Mononuclear cell (primary cell): ENCODE results near the gene SWAP70. TPM values are rescaled to one million over a fixed set of nuclear protein-coding genes. Genes with fewer than 3 reads are reported as not detected.
"Not testable (repeated sequence)": the region's sequence is repeated elsewhere in the genome, so short reads cannot be mapped to it uniquely, and the experiment has no call there.

Source experiments
- H3K27me3 ChIP-seq: 2 replicates; pipeline ENCODE4 v1.6.0; 2011; ENCODE audit warnings: low read length, control low read depth; ENCODE audit not compliant: insufficient read depth
- H3K4me1 ChIP-seq: 2 replicates; pipeline ENCODE4 v1.5.1; 2011; ENCODE audit warnings: mild to moderate bottlenecking, low read length, control low read depth; ENCODE audit not compliant: insufficient read depth
- H3K4me3 ChIP-seq: 2 replicates; pipeline ENCODE4 v1.5.1; 2011; ENCODE audit warnings: mild to moderate bottlenecking, low read length, moderate library complexity
- H3K9me3 ChIP-seq: 2 replicates; pipeline ENCODE4 v1.5.1; 2011; ENCODE audit warnings: low read depth, mild to moderate bottlenecking, control low read depth, low read length
- total RNA-seq: library from RNA; depleted of rRNA; stranded (reverse); fragments of >200 nt; gene quantifications from one replicate; pipeline ENCODE4 v1.2.3, GENCODE V29; 2012

SWAP70 gene
- total RNA-seq, 1 donor, result 30.3 TPM

DNA sequence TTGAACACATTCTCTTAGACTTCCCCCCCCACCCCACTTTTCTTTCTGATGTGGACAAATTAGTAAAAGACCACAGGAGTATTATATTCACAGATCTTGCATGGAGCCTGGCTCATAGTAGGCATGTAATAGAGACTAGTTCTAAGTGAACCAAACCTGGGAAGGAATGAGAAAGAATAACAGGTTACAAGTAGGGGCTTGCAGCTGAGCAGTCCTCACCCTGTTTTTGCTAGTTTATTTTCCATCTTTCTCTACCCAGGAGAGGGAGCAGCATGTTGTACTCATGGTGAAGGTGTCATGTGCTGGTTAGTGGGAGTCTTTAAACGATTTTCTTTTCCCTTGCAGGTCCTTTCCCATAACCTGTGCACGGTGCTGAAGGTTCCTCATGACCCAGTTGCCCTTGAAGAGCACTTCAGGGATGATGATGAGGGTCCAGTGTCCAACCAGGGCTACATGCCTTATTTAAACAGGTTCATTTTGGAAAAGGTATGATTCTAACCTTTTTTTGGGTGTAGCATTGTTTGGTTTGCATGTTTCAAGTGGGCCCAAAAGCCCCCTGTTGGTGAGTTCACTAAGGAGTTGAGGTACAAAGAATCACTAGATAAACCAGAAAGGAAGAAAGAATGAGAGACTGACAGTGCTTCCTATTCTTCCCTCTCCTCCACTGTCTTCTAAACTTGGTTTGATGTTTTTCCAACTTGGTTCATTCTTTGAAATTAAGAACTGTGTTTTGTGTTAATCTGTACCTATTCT, 30.1 kb downstream of the SWAP70 start:
- no peaks in the 10 kb centered on the region for H3K9me3 ChIP-seq
- peaks cover 39% of the 10 kb centered on the region for H3K4me1 ChIP-seq
- H3K4me3 ChIP-seq, result no peak overlapping the region
- H3K27me3 ChIP-seq, result no peaks in the 10 kb centered on the region

DNA sequence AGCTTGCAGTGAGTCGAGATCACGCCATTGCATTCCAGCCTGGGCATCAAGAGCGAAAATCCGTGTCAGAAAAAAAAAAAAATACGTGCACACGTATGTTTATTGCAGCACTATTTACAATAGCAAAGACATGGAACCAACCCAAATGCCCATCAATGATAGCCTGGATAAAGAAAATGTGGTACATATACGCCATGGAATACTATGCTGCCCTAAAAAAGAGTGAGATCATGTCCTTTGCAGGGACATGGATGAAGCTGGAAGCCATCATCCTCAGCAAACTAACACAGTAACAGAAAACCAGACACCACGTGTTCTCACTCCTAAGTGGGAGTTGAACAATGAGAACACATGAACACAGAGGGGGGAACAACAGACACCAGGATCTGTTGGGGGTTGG, 31.4 kb downstream of the SWAP70 start:
- not testable (repeated sequence) for H3K27me3 ChIP-seq, H3K9me3 ChIP-seq, H3K4me3 ChIP-seq
- peaks cover 30% of the 10 kb centered on the region for H3K4me1 ChIP-seq

DNA sequence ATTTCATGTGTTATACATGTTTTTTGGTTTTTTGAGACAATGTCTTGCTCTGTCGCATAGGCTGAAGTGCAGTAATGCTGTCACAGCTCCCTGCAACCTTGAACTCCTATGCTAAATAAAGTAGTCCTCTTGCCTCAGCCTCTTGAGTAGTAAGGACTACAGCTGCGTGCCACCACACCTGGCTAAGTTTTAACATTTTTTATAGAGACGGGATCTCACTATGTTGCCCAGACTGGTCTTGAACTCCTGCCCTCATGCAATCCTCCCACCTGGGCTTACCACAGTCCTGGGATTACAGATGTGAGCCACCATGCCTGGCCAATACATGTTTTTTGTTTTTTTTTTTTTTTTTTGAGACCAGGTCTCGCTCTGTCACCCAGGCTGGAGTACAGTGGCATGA, 33.9 kb downstream of the SWAP70 start:
- H3K27me3 ChIP-seq, result no peaks in the 10 kb centered on the region
- no peaks in the 10 kb centered on the region for H3K9me3 ChIP-seq
- peaks cover 20% of the 10 kb centered on the region for H3K4me1 ChIP-seq
- no peak overlapping the region for H3K4me3 ChIP-seq

DNA sequence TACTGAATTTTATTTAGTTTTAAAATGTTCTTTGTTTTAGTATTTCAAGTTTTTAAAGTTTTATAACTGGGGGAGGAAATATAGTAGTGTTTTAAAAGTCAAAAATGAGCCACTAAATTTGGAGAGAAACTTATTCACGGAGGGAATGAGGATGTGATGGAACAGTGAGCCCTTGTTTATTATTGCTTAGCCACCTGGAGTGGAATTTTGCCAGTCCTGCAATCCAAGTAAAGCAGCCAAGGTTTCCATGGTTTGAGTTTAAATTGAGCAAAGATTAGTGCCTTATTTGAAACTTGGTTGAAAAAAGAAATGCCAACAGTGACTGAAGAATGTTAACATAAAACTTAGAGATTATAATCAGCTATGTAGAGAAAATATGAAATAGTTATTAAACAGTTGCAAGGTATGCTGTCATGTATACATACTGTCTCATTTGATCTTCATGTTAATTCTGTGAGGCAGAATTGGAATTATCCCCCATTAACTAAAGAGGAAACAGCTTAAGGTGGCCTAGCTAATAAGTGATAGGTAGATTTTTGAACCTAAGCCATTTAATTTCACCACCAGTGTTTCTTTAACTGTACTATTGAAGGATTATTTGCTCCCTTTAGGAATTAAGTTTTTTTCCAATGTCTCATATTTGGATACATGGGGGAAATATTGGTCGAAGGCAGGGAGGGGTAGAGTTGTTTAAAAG, 36.4 kb downstream of the SWAP70 start:
- H3K4me1 ChIP-seq, result peaks cover 21% of the 10 kb centered on the region
- no peaks in the 10 kb centered on the region for H3K27me3 ChIP-seq
- H3K4me3 ChIP-seq, result no peak overlapping the region
- no peaks in the 10 kb centered on the region for H3K9me3 ChIP-seq

DNA sequence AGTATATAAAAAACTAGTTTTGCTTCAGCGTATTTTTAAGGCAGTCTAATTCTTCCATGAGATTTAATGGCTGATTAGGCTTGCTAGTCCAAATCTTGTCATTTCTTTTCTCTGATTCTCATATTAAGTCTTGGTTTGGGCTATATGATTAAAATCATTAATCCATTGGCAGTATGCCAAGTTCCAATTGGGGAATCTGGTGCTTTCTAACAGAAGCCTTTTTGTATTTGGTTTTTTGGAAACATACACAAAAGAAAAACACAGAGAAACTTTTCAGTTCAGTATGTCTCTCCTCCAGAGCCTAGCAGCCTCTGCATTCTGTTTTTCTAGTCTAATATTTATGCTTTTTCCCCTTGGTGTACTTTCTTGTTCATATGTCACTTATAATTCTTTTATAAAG, 37.9 kb downstream of the SWAP70 start:
- H3K27me3 ChIP-seq, result no peaks in the 10 kb centered on the region
- peaks cover 21% of the 10 kb centered on the region for H3K4me1 ChIP-seq
- no peak overlapping the region for H3K4me3 ChIP-seq
- no peaks in the 10 kb centered on the region for H3K9me3 ChIP-seq

DNA sequence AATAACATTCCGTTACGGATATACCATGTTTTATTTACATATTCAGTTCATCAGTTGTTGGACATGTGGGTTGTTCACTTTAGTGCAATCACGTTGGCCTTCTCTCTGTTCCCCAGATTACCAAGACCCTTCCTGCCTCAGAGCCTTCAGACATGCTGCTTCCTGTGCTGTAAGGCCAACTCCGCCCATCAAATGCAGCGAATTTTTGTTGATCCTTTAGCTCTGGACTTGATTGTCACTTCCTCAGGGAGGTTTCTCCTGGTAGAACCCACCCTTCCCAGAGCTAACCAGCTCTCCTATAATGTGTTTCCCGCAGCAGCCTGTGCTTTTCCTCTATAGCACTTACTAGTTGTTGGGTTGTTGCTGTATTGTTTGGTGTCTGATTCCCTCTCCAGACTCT, 39.4 kb downstream of the SWAP70 start:
- Histone ChIP-seq H3K27me3 (no peaks in the 10 kb centered on the region), H3K4me1 (peaks cover 22% of the 10 kb centered on the region), H3K4me3 (no peak overlapping the region)

DNA sequence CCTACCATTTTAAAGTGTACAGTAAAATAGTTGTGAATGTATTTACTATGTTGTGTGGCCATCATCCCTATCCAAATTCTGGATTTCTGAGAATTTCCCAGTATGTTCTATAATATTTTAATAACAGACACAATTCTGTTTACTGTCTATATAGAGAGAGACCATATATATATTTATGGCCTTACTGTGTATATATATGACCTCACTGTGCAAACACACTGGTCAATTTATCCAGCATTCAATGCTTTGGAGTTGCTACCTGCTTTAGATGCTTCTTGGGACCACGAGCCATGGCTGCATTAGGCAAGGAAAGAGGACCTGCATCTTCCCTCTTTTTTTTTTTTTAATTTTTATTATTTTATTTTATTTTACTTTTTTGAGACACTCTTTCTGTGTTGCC, 40.2 kb downstream of the SWAP70 start:
- peaks cover 29% of the 10 kb centered on the region for H3K4me1 ChIP-seq
- no peaks in the 10 kb centered on the region for H3K9me3 ChIP-seq
- no peaks in the 10 kb centered on the region for H3K27me3 ChIP-seq
- no peak overlapping the region for H3K4me3 ChIP-seq

More for the DNA sequence above, 39.4 kb downstream of the SWAP70 start:
- H3K9me3 ChIP-seq, result no peaks in the 10 kb centered on the region

DNA sequence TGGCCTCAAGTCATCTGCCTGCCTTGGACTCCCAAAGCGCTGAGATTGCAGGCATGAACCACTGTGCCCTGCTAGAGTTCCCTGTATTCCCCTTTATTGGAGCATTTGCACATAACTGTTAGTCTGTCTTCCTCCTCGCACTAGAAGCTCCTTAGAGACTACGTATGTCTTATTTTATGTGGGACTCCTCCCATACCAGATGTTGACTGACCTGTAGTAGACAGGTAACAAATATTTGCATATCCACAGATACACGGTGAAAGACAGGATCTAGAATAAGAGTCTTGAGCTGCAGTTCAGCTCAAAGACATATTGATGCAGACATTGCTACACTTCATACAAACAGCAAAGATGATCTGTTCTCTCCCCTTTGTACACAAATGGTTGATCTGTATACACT, 40.7 kb downstream of the SWAP70 start:
- Histone ChIP-seq H3K4me1 (peaks cover 31% of the 10 kb centered on the region), H3K27me3 (no peaks in the 10 kb centered on the region), H3K9me3 (no peaks in the 10 kb centered on the region), H3K4me3 (no peak overlapping the region)

DNA sequence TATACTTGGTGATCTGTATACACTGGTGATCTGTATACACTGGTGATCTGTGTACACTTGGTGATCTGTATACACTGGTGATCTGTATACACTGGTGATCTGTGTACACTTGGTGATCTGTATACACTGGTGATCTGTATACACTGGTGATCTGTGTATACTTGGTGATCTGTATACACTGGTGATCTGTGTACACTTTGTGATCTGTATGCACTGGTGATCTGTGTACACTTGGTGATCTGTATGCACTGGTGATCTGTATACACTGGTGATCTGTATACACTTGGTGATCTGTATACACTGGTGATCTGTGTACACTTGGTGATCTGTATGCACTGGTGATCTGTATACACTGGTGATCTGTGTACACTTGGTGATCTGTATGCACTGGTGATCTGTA, 41.5 kb downstream of the SWAP70 start:
- not testable (repeated sequence) for H3K27me3 ChIP-seq, H3K9me3 ChIP-seq, H3K4me3 ChIP-seq
- peaks cover 35% of the 10 kb centered on the region for H3K4me1 ChIP-seq

DNA sequence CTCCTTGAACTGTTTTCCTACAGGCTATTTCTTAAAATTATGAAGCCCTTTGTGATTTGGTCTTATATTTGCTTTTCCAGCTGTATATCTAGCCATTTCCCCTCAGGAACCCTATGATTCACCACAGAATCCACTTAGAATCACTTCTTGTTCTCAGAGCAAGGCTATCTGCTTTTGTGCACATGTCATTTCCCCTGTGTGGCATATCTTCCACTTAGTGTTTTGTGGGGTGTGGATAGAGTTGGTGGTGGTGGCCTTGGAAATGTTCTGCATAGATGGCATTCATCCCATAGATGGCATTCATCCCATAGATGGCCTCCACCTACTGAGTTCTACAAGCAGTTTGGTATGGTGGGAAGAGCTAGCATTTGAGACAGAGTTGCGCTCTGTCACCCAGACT, 44.7 kb downstream of the SWAP70 start:
- H3K9me3 ChIP-seq, result no peaks in the 10 kb centered on the region
- H3K4me3 ChIP-seq, result no peak overlapping the region
- H3K27me3 ChIP-seq, result no peaks in the 10 kb centered on the region
- H3K4me1 ChIP-seq, result peaks cover 30% of the 10 kb centered on the region

DNA sequence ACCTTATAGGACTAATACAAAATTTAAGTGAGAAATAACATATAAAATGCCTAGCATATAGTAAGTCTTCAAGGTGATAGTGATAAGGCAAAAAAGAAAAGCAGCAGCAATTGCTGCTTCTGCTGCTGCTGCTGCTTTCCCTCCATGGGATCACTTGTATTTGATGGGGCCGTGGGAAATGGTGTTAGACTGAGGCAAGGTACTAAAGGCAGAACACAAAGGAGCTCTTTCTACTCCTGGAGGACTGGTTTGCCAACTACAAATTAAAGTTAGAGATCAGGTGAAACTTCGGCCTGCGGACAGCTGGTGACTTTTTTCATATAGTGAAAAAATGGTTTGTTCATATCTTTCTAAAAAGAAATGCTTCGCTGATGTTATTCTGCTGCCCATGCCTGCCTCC, 46.3 kb downstream of the SWAP70 start:
- Histone ChIP-seq H3K4me1 (peaks cover 29% of the 10 kb centered on the region), H3K27me3 (no peaks in the 10 kb centered on the region), H3K4me3 (no peak overlapping the region), H3K9me3 (no peaks in the 10 kb centered on the region)

DNA sequence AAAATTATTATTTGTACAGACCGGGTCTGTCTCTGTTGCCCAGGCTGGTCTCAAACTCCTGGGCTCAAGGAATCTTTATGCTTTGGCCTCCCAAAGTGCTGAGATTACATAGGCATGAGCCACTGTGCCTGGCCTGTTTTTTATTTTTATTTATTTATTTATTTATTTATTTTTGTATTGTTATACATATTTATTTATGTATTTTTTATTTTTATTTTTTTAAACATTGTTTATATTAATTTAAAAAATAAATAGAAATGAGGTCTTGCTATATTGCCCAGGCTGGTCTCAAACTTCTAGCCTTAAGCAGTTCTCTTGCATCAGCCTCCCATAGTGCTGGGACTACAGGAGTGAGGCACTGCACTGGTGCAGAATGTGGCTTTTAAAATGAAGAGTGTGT, 47.0 kb downstream of the SWAP70 start:
- Histone ChIP-seq H3K9me3 (no peaks in the 10 kb centered on the region), H3K4me1 (peaks cover 29% of the 10 kb centered on the region), H3K4me3 (no peak overlapping the region), H3K27me3 (no peaks in the 10 kb centered on the region)

DNA sequence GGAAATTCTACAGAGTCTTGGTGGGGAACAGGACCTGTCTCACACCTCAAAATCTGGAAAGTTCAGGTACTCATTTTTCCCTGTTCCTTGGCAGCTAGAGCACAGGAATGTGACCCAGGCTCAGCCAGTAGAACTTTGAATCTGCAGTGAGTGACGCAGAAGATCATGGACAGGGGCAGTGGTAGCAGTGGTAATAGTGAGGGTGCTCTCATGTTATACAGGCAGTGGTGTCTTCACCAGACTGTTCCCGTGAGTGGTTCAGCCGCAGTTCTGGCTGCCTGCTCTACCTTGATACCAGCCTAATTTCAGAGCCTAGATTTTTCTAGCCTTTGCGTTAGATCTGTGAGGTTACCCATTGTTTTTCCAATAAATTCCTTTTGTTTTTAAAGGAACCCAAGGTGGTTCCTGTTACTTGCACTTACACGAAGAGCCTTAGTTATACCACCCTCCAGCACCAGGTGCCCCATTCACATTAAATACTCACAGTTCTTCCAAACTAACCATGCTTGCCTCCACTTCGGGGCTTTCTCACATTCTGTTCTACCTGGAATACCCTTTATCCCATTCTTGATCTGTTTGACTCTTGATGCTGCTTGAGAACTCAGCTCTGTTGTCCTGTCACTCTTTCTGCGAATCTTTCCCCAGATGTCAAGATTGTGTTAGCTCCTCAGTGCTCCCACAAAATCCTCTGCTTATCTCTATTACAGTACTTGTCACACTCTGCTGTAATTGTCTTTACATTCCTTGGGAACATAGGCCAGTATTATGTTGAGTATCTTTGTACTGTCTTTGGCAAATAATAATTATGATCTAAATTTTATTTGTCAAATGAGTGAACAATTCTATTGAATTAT, 47.8 kb downstream of the SWAP70 start:
- Histone ChIP-seq H3K27me3 (no peaks in the 10 kb centered on the region), H3K4me3 (no peak overlapping the region), H3K9me3 (no peaks in the 10 kb centered on the region), H3K4me1 (peaks cover 34% of the 10 kb centered on the region)

DNA sequence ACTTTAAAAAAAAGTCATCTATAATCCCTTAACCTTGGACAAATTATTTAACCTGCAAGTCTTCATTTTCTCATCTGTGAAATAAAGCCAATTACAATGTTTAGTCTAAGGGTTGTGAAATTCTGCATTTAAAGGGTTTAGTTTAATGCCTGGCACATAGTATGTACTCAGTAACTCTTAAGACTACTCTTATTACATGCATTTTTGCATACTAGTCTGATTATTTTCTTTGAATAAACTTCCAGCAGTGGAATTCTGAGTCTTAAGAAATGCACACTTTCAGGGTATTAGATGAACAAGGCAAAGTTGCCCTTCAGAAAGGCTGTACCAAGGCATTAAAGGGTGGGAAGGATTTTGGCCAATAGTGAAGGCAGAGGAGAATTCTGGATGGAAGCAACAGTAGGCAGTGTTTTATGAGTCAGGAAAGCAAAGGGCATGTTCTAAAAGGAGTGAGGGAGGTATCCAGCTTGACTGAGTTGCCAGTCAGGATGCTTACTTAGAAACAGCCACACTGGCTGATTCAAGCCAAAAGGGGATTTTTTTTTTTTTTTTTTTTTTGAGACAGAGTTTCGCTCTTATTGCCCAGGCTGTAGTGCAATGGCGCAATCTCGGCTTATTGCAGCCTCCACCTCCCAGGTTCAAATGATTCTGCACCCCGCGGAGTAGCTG, 50.5 kb downstream of the SWAP70 start:
- Histone ChIP-seq H3K27me3 (no peaks in the 10 kb centered on the region), H3K9me3 (no peaks in the 10 kb centered on the region), H3K4me3 (no peak overlapping the region), H3K4me1 (peaks cover 42% of the 10 kb centered on the region)
